ENCODE measurements around the gene RAVER1. TPM values are rescaled to one million over a fixed set of nuclear protein-coding genes. Genes with fewer than 3 reads are reported as not detected.

RAVER1 gene
- total RNA-seq, 4 donors from 2014 or later = 18.3 to 52.0 (median 39.1) TPM

GRCh38 chr19:10334588-10335351 lies 1.4 kb upstream of the RAVER1 start:
- Histone ChIP-seq H3K27me3 (no peaks in the 10 kb centered on the region), H3K27ac (peak overlapping the region; percentile 3 to 62 (median 18)), H3K4me1 (peaks cover 11 to 24% of the 10 kb centered on the region in 2 donors), H3K9me3 (no peaks in the 10 kb centered on the region), H3K36me3 (peaks cover 2 to 9% of the 10 kb centered on the region in 2 donors), H3K4me3 (replicated peaks in 1 of 3) (peak overlapping the region; percentile 16 to 75 (median 17))
- 11 to 17% methylated on average over 9 to 36 of the region's 59 CpGs for WGBS, 2 donors
- peak; percentile 97 to 98 for DNase-seq
- TF ChIP-seq, protein P1, sequence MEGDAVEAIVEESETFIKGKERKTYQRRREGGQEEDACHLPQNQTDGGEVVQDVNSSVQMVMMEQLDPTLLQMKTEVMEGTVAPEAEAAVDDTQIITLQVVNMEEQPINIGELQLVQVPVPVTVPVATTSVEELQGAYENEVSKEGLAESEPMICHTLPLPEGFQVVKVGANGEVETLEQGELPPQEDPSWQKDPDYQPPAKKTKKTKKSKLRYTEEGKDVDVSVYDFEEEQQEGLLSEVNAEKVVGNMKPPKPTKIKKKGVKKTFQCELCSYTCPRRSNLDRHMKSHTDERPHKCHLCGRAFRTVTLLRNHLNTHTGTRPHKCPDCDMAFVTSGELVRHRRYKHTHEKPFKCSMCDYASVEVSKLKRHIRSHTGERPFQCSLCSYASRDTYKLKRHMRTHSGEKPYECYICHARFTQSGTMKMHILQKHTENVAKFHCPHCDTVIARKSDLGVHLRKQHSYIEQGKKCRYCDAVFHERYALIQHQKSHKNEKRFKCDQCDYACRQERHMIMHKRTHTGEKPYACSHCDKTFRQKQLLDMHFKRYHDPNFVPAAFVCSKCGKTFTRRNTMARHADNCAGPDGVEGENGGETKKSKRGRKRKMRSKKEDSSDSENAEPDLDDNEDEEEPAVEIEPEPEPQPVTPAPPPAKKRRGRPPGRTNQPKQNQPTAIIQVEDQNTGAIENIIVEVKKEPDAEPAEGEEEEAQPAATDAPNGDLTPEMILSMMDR (IDR thresholded peaks at IDR 0.05) = peak in 1 of 6 experiments; percentile 8
- TF ChIP-seq POLR2A (IDR thresholded peaks at IDR 0.05) = peak in 1 of 2 donors; percentile 74
- intact Hi-C loops (cut with DNase I) = loop anchor here (5.0 kb wide), 1 partner anchor 43 kb away; no protein-coding TSS in a partner anchor

DNA sequence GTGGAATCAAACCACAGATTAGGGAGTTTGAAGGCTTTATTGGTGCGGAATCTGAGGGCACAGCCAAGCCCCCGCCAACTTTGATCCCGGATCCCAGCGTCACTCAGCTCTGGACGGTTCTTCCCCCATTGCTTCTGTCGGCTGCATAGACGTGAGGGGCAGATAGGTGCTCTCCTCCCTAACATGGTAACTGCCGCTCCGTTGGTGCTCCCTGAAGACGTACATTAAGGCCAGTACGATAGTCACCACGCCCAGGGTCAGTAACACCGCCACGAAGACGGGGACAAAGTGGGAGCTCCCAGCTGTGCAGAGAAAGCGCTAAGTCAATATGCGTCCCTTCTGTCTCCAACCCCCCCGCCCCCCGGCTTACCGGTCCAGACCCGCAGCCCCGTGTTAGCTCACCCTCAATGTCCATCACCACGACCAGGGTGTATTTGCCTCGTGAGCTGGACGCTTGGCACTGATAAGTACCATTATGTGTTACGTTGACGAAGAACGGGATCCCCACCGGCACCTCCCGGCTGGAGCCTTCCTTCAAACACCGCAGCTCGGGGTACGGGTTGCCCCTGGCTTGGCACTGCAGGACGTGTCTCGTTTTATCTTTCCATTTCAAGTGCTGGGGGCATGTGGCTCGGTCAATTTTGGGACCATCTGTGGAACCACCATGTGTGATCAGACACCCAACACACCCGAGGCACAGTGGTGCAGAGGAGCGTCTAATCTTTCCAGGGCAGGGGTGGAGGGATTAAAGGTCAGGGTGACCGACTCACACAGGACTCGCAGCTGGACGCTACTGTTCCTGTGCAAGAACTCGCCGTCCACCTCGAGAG lies 644 bp upstream of the RAVER1 start:
- Histone ChIP-seq H3K4me1 (peaks cover 11 to 24% of the 10 kb centered on the region in 2 donors), H3K9me3 (no peaks in the 10 kb centered on the region), H3K4me3 (replicated peaks in 1 of 3) (peak overlapping the region; percentile 16 to 75 (median 17)), H3K36me3 (peaks cover 10 to 17% of the 10 kb centered on the region in 2 donors), H3K27me3 (no peaks in the 10 kb centered on the region), H3K27ac (peak overlapping the region; percentile 3 to 86 (median 18))
- intact Hi-C loops (cut with DNase I) = no loop called here
- TF ChIP-seq, protein P1 (IDR thresholded peaks at IDR 0.05) = no peak
- TF ChIP-seq POLR2A (IDR thresholded peaks at IDR 0.05) = peak in 1 of 2 donors; percentile 42
- DNase-seq = no peak
- WGBS, 2 donors = 8 to 20% methylated on average over 18 to 20 of the region's 44 CpGs

DNA sequence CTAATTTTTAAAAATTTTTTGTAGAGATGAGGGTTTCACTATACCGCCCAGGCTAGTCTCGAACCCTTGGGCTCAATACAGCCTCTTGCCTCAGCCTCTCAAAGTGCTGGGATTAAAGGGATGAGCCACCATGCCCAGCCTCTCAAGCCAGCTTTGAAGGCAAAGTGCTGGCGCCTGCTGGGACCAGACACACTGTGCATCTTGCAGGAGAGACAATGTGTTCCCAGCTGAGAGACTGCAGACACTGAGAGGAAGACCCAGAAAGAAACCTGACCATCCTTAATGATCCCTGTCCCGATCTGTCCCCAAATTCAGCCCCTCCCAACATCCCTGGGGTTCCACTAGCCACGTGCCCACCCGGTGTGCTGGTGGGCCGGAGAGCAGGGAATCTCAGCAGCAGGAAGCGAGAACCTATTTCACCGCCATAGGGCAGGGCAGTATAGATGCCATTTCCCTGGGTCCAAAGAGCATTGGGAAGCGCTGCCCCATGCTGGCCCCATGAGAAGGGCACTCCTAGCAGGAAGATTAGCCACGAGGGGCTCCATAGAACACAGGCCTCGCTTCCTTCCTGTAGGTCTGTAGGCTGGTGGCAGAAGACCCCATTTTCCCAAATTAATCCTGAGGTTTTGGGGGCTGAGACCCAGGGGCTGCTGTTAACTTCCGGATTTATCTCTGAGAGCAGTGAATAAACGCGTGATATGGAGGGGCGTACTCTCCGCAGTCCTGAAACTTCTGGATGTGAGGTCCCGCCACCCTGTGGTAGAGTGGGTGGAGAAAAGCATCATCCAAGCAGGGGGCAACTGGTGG lies 968 bp downstream of the RAVER1 start:
- intact Hi-C loops (cut with DNase I) = no loop called here
- peak overlapping the region; percentile 74 to 98 (median 75) for H3K4me3 ChIP-seq (replicated peaks in 1 of 3)
- DNase-seq = no peak
- TF ChIP-seq, protein P1 (IDR thresholded peaks at IDR 0.05) = peak in 2 of 6 experiments; percentile 5 to 8
- no peak for TF ChIP-seq POLR2A (IDR thresholded peaks at IDR 0.05)
- WGBS, 2 donors = 35 to 46% methylated on average over 14 to 17 of the region's 18 CpGs
- peaks cover 26 to 33% of the 10 kb centered on the region in 2 donors for H3K36me3 ChIP-seq
- no peaks in the 10 kb centered on the region for H3K9me3 ChIP-seq
- peaks cover 11 to 24% of the 10 kb centered on the region in 2 donors for H3K4me1 ChIP-seq
- H3K27me3 ChIP-seq = no peaks in the 10 kb centered on the region
- peak overlapping the region in 1 of 3 donors; percentile 58 for H3K27ac ChIP-seq

- no peak for DNase-seq
- Histone ChIP-seq H3K4me3 (replicated peaks in 1 of 3) (no peak overlapping the region), H3K36me3 (peaks cover 34 to 59% of the 10 kb centered on the region in 2 donors), H3K9me3 (no peaks in the 10 kb centered on the region), H3K4me1 (peaks cover 11 to 20% of the 10 kb centered on the region in 2 donors), H3K27ac (no peak overlapping the region), H3K27me3 (no peaks in the 10 kb centered on the region)
- WGBS, 2 donors = 89 to 100% methylated on average over 3 to 4 of the region's 13 CpGs
- intact Hi-C loops (cut with DNase I) = no loop called here
- TF ChIP-seq, protein P1 (IDR thresholded peaks at IDR 0.05) = no peak
- TF ChIP-seq POLR2A (IDR thresholded peaks at IDR 0.05) = no peak
These were observed 3.8 kb downstream of the RAVER1 start for GRCh38 chr19:10329555-10329954.

Measured in thyroid gland (tissue), 4 donors.